NCI-H2107 treated with DMSO at 0.1 percent for 48 hours (cell line): ENCODE measurements around the gene BCAP31.
"Not testable (repeated sequence)": the region's sequence is repeated elsewhere in the genome, so short reads cannot be mapped to it uniquely, and the experiment has no call there.

Source experiments
- DNase-seq: peaks from one replicate; lab custom pipeline; 2025; ENCODE audit not compliant: unreplicated experiment; lab: John Stamatoyannopoulos, UW

BCAP31 gene

GRCh38 chrX:153736071-153736820 is 12.1 kb upstream of the BCAP31 start:
- no peak for DNase-seq

DNA sequence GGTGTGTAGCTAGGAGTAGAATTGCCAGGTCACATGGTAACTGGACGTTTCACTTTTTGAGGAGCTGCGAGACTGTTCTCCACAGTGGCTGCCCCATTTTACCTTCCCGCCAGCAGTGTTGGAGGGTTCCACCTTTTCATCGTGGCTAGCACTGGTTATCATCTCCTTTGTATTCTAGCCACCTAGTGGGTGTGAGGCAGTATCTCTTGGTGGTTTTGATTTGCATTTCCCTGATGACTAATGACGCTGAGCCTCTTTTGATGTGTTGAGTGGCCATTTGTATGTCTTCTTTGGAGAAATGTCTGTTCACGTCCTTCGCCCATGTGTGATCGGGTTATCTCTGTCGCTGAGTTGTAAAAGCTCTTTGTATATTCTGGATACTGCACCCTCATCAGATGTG is 11.1 kb upstream of the BCAP31 start:
- no peak for DNase-seq

DNA sequence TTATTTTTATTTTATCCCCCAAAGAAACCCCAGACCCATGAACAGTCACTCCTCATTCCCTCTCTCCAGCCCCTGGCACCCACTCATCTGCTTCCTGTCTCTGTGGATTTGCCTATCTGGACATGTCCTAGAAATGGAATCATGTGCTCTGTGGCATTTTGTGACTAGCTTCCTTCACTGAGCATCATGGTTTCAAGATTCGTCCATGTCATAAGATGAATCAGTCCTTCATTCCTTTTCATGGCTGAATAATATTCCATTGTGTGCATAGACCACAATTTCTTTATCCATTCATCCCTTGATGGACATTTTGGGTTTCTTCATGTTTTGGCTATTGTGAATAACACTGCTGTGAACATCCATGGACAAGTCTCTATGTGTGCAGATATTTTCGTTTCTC is 10.7 kb upstream of the BCAP31 start:
- DNase-seq: no peak

DNA sequence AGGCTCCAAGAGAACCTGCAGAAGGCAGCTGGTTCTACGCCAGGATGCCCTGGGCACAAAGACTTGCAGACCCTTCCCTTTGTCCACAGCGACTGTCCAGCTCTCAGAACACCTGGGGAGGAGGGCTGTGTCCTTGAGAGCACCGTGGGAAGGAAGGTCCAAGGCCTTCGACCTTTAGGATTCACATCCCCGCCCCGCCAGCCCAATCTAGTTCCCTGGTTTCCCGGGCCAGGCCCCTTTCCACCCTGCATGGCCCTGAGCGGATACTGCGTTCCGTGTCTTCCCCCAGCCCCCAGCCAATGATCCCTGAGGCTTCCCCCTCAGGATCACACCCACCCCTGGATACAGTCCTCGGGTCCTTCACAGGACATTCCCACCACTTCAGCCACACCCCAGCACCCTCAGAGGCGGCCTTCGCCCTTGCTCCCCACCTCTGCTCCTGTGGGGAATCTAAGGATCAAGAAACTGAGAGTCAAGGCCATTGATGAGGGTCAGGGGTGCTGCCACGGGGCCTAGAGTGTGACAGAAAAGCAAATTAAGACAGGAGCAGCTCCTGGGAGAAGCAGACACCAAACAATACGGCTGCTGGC is 9.6 kb upstream of the BCAP31 start:
- no peak for DNase-seq

DNA sequence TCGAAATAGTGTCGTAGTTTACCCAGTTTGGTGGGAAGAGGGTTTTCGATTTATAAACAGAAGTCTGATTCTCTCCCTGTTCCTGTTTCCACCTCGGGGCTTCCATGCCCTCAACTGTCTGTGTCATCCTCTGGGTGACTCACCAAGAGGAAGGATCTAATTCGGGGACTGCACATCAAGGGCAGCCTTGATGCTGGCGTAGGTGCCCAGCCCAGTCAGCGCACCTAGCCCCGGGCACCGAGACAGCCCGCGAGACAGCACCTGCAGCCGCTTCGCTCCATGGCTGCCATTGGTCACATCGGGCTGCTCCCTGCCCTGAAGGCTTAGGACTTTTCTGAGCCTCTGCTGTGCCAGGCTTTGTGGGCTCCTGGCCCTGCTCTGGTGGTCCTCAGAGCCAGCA is 8.2 kb upstream of the BCAP31 start:
- DNase-seq: no peak

GRCh38 chrX:153731845-153732215 is 7.6 kb upstream of the BCAP31 start:
- no peak for DNase-seq

GRCh38 chrX:153731117-153731844 is 7.1 kb upstream of the BCAP31 start:
- no peak for DNase-seq

DNA sequence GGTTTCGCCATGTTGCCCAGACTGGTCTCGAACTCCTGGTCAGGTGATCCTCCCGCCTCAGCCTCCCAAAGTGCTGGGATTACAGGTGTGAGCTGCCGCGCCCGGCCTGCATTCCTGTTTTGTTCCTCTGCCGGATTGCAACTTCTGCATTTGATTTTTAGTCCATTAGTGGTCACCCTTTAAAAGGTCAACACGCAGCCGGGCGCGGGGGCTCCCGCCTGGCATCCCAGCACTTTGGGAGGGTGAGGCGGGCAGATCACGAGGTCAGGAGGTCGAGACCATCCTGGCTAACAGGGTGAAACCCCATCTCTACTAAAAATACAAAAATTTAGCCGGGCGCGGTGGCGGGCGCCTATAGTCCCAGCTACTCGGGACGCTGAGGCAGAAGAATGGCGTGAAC is 5.9 kb upstream of the BCAP31 start:
- DNase-seq: not testable (repeated sequence)

- DNase-seq: no peak
Observed at GRCh38 chrX:153728951-153729631, 4.9 kb upstream of the BCAP31 start.

GRCh38 chrX:153728095-153728494 is 3.9 kb upstream of the BCAP31 start:
- DNase-seq: no peak

DNA sequence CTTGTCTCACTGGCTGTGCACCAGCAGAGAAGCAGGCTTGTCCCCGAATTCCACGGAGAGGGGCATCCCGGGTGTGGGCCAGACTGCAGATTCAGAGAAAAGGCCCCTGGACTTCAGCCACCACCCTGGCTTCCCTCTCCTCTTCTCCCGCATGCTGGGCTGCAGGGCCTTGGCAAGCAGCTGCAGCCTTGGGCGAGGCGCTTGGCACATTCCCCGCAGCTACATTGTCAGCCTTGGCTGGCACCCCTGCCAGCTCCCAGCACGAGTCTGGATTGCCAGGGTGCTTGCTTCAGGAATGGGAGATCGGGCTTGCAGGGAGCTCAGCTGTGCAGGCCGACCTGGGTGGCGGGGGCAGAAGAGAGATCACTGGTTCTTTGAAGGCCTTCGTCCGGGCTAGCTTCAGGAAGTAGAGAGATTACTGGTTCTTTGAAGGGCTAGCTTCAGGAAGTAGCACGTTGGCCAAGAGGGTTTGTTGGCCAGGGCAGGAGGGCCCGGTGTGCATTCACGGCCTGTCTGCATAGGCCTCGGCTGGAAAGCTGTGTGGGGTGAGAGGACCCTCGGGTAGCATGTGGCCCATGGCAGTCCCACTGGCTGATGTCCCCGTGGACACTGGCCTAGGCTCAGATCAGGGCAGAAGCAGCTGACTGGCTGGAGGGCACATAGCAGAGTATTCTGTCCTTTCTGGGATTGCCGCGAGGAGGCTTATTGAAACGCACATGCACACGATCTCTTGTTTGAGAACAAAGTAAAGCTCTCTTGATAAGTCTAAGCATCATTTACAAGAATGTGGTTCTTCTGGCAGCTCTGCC is 3.1 kb upstream of the BCAP31 start:
- peak; percentile 60 for DNase-seq

- DNase-seq: peak; percentile 60
Observed at GRCh38 chrX:153726286-153727122, 2.3 kb upstream of the BCAP31 start.

- no peak for DNase-seq
Observed at GRCh38 chrX:153725832-153726285, 1.7 kb upstream of the BCAP31 start.

GRCh38 chrX:153725039-153725831 is 1.0 kb upstream of the BCAP31 start:
- DNase-seq: no peak

GRCh38 chrX:153723351-153724251 is 586 bp downstream of the BCAP31 start:
- no peak for DNase-seq

GRCh38 chrX:153722704-153723350 is 1.4 kb downstream of the BCAP31 start:
- no peak for DNase-seq

- DNase-seq: no peak
Observed at GRCh38 chrX:153719701-153720100, 4.5 kb downstream of the BCAP31 start.

DNA sequence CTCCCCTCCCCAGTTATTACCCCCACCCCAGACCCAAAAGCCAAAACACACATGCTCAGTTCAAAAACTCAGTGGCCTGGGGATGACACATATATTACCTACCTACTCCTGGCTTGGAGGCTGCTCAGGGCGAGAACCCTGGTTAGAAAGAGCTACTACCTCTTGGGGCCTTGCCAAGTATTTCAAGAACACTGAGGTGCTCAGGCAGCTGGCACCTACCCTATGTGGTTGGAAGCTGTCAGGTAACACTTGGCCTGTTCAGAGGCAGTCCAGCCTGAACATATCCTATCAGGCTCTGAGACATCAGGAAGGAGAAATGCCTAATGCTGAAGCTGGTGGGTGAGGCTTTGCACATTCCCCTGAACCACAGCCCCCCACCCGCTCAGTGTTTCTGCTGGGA is 4.9 kb downstream of the BCAP31 start:
- no peak for DNase-seq
